ENCODE data around the gene DMD.

Gene DMD

DNA sequence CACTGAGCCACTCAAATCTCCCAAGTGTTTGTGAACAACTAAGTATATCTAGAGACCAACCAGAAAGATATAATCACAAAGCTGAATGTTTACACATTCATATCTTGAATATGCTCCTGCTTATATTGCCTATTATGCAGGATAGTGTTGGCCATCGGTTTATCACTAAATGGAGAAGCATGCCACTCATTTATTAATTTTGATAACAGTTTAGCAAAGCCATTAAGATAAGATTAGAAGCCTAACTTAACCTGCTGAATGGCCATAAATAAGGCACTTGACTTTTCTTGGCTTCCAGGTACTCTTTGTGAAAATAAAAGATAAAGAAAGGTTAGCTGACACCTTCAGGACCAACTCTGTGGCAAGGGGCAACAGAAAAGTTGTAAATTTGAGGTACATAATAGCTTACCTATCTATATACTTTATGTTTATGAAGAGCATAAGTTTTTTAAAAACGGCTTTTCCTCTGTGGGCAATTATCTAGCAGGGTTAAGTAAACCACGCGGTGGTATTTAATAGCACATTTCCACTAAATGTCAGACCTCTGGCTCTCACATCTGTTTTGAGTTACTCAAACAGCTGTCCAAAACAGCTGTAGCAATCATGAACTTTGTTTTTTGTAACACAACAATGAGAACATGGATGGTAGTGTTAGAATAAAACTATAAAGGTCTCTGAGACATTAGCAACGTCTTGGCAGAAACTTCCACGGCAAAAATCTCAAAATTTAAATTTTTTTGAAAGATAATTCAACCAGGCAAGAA is 2080.7 kb downstream of the DMD start:
- DNase-seq, result peak; percentile 3

DNA sequence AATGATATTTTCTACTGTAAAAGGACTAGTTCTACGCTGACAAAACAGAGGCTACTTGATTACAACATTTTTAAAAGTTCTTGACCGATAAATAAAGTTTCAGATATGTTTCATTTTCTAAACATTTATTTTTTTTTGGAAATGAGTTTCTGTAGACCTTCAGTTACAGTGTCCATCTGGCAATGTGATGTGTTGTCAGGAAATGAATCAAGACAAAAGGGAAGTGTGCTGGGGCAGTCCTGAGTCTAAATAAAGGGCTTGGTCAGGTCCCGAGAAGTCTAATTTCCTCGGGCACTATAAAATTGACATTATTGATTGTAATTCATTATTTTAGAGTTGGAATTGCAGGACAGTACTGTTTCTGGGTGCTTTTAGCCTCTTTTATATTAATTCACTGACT is 2082.5 kb downstream of the DMD start:
- DNase-seq, result no peak

DNA sequence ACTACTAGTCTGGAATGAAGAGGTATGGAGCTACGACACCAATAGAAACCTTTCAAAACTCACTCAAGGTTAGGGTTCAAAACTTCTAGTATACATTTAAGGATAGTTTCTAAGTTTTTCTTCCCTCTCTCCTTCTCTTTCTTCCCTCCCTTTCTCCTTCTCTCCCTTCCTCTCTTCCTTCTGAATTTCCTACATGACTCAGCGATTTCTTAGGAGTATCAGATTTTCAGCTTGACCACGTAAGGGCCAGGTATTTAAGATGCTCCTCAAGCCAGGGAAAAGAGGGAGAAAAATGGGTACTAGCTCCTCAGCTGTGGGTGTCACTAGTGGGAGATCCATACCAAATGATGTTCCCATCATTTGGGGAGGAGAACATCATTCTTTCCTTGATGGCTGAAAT is 2083.6 kb downstream of the DMD start:
- no peak for DNase-seq

DNA sequence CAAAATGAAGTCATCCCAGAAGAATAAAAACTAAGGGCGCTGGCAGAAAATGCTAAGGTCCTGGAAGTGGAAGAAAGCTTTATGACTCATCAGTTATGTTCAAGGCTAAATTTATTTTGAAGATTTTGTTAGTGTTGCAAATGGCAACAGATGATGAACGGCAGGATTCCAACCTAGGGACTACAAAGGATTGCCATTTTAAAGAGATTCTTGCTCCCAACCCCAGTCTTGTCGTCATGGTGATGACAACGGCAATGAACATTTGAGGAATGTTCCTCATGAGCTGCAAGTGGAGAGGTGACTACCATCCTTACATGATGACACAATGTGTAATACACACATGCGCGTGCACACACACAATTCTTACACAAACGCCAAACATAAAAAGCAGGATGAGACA is 2085.1 kb downstream of the DMD start:
- DNase-seq, result no peak

DNA sequence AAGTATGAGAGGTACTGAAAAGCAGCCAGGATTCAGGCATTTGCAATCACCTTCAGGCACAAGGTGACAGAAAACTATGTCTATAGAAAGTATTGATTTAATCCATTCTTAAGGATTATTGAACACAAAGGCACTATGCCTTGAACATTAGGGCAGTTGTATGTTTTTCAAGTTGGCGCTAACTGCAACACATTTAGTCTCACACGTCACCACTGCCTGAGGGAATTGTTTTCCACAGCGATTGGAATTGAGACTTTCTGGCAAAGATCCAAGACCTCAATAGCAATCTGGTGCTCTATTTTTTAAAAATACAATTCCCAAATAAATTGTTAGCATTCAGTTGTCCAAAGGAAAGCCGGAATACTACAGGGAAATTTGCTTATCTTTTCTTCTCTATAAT is 2086.8 kb downstream of the DMD start:
- DNase-seq, result no peak

DNA sequence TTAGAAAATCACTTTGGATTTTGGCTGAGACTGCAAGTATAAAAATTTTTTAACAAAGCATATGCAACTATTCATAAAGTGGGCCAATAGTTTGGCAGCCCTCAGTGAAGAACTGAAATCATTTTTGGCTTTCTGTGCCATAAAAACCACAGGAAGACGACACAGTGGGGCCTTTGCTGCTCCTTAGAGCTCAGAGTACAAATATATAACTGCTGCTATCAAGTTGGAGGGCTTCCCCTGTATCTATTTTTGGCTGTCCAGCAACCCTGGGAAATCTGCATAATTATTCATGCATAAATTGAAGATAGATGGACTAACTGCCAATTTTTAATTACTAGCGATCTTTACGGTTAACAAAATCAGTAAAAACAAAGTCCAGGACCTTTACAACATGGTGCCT is 2088.0 kb downstream of the DMD start:
- DNase-seq, result no peak

DNA sequence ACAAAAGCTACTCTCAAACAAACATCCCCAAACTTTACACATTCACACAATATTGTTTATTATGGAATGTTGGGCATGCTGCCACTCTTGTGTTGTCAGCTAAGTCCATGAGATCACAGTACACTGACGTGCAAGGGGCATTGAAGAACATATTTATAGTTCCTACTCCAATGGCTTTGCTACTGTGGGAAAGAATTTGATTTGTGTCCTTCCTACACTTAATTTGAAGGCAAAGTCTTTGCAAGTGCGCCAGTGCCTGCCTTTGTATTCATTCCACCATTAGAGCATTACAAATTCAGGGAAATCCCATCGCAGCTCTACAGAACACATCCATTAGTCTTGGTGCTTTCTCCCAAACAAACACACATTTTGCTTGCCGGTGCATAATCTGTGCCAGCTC is 2094.1 kb downstream of the DMD start:
- no peak for DNase-seq

DNA sequence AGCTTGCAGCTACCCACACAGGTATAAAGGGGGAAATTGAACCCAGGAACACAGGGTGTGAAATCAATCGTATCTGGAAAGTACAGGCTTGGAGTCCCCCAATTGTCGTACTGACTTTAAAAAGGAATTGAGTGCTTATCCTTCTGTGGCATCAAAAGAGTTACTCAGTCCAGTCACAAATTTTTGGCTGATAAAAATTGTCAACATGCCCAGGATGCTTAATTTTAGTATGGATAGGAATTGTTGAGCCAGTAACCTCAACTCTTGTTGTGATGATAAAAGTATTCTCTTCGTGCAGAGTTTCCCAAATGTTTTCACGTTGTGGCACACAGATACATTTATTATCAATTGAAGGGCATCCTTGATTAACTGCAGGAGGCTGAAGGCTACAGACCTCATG is 2096.0 kb downstream of the DMD start:
- no peak for DNase-seq

DNA sequence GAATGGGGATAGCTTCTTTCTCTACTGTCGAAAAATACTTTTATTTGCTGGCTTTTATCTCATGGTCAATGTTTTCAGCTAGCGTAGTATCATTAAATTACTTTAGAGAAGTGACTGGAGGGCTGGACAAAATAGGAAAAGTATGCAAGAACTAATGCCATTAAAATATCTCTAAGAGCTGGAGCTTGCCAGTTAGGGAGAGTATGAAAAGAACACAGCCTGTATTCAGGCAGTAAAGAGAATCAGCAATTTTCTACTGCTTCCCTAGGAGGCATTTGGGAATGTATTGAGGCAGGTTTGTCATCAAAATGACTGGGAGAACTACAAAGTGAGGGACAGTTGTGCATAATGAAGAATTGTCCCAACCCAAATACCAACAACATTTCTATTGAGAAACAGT is 2096.5 kb downstream of the DMD start:
- DNase-seq, result no peak

DNA sequence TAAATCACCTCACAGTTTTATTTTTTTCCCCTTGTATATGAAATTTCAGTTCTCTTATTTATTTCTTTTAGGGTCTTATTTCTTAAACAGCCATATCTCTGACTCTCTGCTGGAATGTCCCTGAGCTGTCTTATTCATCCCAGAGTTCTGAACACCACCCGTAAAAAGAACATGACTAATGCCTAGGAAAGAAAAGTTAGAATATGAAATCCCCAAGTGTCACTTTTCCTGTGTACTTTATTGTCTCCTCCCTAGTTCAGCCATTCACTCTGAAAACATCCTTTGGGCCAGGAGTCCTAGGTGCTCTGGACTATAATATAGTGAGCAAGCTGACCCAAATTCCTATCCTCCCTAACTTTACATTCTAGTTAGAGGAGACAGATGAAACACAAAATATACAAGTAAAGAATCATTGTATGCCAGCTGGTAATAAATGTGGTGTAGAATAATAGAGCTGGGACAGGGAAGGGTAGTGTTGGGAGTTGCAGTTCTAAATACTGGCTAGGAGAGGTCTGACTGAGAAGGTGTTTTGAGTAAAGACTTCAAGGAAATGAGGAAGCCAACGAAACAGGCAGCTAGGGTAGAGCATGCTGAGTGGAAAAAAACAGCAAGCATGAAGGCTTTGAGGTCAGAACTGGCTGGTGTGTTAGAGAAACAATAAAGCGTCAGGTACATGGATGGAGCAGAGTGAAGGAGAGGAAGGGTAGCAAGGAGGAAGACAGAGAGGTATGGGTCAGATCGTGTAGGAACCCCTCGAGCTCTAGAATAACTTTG is 2098.9 kb downstream of the DMD start:
- no peak for DNase-seq

DNA sequence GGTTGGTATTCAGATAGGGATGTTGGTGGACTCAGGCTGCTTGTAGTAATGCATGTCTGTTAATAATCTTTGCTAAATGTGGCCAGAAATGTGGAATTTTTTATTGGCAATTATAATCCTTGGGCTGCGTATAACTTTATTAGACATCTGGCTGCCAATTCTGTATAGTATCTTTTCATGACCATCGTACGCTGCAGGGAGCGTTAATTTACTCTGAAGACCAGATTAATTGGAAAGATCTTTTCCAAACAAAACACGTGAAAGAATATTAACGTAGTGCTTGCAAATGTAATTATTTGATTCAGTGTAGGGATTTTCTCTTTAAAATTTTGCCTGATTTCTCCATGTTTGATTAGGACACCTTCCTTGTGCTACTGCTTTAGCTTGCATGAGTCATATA is 2100.7 kb downstream of the DMD start:
- no peak for DNase-seq

DNA sequence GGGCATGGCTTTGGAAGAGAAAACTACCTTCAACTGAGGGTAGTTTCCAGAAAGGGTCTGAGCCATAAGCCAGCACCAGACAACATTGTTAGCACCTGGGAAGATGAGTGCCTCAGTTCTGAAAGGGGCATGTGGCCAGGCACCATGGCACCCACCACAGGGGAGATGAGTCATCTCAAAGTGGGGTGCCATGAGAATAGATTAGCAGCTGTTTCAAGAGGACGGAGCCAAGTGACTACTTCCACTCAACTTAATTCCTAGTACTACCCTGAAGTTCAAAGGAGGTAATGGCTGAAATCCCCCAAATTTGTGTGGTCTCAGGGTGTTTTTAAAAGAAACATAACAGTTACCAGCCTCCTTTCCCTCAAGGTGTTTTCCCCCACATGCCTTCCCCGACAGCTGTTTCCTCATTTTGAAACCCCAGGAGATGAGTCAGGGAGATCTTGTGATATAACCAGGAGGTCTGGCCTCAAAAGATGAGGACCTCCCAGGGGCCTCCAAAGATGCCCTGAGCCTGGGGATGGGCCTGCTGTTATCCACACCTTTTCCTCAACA is 2111.7 kb downstream of the DMD start:
- DNase-seq, result peak; percentile 18

DNA sequence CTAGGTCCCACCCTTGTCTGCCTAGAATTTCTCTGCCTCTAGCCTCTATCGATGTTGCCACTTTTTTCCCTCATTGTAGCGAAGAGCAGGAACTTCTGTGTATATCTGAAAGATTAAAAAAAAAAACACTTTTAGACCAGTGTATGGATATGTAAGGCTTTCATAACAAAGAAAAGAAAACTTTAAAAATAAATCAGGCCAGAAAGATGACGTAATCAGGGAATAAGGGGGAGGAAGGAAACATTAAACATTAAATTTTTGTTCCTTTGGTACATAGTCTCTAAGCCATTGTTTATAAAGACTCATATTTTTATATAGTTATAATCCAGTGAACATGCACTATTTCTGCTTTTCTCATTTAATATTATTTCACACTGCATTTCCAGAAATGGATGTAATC is 2113.3 kb downstream of the DMD start:
- no peak for DNase-seq

DNA sequence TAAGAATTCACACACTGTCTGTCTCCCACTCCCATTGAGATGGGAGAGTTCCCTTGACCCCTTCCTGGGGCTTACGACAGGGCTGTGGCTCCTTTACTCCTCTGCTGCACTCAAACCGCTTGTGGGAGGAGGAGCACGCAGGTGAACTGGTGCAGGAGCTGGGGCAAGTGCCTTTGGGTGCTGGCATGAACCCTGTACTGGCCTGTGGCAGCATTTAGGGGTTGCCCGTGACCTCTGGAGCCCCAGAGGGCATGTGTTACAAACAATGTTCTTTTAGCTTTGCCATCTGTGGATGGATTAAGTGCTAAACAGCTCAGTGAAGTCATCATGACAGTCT is 2117.7 kb downstream of the DMD start:
- no peak for DNase-seq

DNA sequence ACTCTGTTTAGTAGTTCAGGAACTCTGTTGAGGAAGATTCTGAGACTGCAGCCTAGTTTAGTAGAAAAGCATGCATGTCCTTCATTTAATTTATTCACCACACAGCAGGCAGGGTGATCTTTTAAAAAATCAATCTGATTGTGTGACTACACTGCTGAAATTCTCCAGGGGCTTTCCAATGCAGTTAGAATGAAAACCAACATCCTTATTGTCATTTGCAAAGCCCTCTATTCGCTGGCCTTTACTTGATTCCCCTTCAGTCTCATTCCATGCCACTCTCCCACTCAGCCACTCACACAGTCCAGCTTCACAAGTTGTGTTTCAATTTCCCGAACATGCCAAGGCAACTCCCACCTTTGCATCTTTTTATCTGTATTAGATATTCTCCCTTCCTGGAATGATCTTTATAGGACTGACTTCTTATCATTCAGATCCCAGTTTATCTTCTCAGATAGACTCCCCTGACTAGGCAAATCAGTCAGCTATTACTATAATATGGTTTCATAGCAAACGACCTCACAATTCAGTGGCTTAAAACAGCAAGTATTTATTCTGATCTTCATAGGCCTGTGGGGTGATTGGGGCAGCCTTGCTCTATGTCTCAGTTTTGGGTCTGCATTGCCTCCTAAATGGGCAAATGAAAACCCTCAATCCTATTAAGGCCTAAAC is 2118.2 kb downstream of the DMD start:
- DNase-seq, result no peak

DNA sequence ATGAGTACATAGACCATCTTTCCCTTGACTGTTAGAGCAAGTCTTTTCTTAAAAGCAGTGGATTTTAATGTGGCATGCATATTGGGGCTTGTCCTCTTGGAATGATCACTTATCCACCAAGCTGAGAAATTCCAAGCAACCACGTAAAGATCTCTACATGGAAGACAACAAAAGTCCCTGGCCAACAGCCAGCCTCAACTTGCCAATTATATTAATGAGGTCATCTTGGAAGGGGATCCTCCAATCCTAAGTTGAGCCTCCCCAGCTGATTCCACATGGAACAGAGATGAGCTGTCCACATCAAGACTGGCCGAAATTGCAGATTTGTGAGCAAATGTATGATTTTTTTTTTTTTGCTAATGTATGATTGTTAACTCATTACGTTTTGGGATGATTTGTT is 2118.9 kb downstream of the DMD start:
- DNase-seq, result no peak

DNA sequence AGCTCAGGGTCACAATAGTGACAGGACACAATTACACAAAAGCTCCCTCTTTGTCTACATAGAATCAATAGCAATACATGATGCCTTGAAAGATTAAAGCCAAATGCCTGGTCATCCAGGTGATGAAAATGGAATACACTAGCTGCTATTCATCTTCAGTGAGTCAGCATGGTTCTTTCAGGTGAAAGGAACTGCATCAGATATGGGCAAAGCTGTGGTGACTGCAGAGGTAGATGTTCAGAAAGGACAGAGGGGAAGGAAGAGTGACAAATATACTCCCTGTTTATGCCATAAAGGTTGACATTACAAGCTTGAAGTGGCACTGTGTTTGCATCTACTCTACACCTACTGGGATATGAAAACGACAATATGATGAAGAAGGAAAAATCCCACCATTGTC is 2119.5 kb downstream of the DMD start:
- no peak for DNase-seq

DNA sequence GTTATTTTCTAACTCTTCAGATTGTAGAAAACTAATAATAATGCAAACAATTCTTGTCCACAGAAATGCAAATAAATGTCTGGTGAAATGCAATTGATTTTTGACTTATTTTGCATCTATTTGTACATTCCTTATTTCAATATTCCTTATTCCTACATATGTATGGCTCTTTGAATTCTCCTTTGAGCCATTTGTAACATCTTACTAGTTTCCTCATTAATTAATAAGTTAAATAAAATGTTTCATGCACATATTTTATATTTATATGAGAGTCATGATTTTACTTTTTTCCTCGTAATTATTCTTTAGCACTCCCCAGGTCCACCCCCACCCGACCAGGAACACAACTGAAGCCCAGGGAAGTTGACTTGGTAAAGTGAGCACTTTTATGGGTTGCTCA is 2136.8 kb downstream of the DMD start:
- DNase-seq, result no peak

DNA sequence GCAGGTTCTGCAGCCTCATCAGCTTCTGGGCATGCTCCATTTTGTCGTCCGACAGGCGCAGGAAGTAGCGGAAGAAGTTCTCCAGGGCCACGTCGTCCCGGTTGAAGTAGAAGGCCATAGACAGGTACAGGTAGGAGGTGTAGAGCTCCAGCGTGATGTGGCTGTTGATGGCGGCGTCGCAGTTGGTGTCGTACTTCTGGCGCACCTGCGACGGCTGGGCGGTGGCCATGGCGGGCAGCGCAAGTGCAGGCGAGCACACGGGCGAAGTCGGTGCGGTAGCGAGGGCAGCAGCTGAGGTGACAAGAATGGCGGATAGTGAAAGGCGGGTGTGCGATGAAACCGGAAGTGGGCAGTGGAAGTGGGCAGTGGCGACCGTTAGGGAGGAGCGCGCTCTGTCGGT is 2139.6 kb downstream of the DMD start, which contains the start of gene FTHL17:
Gene FTHL17 (minus strand): TSS at position 317 of the 400 bp plus-strand sequence. CDS start 88 bp downstream, at position 229.
- no peak for DNase-seq

DNA sequence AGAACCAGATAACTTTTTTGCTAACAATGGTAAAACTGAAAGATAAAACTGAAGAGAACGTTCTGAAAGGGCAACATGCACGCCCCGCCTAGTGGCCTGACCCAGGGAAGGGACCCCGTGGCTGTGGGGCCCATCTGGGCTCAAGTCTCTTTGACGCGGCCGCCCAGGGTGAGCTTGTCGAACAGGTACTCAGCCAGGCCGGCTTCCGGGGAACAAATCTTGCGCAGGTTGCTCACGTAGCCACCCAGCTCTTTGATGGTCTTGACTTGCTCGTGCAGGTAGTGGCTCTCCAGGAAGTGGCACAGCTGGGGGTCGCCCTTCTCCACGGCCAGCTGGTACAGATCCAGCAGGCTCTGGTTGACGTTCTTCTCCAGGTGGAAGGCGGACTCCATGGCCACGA is 2140.1 kb downstream of the DMD start:
- DNase-seq, result no peak

DNA sequence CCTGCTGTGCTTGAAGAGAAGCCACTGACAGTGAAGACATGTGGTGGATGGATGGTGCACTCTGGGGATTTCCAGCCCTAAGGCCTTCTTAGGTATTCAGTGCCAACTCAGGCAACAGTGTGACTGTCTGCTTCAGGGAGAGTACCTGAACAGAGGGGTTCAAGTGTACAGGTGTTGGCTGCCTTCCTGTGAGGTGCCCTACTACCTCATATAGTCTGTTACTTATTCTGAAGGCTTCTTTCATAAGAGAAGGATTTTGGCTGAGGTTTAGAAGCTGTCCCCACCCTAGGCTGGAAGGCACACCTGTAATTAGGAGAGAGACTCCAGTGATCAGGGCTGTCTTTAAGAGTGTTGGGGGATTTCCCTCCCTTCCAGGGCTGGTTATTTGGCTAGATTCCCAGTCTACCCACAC is 2141.3 kb downstream of the DMD start:
- no peak for DNase-seq
